HG03378 (cell line): ENCODE measurements around the gene CDC42SE1.

Experiments
- ATAC-seq: cut with Tn5 transposase; IDR thresholded peaks from one replicate; pipeline ENCODE4 v1.9.1; 2021; ENCODE audit warnings: mild to moderate bottlenecking, moderate library complexity; ENCODE audit not compliant: unreplicated experiment

CDC42SE1 gene

DNA sequence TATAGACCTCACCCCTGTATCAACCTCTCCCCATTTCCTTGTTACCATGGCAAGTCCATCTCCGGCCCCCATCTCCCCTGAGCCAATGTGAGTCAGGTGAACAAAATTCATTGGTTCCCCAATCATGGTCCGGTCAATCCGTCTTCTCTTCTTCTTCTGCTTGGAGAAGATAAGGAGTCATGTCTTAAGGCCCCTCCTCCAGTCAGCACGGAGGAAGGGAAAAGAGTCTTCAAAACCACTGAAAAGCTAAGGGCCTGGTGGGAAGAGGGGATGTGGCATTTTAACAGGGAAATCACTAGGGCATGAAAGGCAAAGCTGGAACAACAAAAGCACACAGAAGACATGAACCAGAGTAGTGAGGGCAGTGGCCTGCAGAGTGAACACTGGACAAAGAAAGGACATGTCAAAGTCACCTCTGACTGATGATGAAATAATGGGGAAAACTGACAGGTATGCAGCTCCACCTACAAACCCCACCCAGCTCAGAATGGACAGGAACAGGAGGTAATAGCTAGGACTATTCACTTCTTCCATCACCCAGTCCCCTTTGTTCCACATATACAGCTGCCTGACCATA lies 4.4 kb downstream of the CDC42SE1 start:
- ATAC-seq = no peak

DNA sequence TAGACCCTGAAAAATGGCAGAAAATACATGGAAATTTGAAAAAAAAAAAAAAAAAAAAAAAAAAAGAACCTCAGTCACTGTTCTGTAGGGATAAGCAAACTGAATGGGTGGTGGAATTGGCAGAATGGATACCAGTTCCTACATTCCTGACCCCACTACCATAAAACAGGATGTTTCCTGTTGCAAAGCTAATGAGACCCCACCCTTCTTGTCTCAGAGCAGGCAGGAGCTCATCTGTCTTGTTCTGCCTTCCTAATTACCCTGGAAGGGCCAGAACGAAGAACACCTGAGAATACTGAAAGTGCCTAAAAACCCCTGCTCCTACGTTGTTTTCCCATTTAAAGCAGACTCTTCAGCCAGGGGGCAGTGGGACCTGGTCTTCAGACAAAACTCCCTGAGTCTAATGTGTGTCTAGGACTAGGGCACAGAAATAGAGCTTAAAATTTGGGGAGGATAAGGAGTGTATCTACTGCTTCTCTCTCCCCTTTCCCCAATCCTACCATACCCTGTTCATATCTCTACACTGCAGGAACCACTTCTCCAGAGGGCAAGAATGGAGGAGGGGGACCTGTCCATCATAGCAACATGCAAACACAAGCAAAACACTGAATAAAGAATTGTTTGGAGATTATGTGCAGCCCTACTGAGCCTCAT lies 7.9 kb downstream of the CDC42SE1 start:
- no peak for ATAC-seq

DNA sequence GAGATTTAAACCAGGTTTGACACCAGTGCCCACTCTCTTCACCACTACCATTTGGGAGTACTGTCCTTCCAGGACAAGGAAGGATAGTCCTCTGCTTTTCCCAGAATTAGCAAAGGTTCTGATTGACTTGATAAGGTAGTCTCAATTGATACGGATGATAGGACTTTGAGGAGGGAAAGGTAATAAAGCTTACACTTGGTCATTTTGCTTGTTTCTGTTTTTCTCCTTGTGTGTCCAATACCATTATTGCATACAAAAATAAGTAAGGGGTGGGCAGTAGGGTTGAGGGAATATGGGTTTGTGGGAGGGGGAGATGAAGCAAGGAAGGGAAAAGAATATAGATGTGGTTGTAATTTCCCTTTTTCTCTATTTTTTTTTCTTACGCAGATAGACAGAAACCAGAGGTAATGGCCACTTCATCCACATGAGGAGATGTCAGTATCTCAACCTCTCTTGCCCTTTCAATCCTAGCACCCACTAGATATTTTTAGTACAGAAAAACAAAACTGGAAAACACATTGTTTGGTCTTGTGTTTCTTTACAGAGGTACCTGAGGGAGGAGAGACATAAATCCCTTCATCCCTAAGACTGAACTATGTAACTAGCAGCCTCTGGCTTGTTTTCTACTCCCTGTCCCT lies 9.3 kb downstream of the CDC42SE1 start:
- ATAC-seq = no peak

DNA sequence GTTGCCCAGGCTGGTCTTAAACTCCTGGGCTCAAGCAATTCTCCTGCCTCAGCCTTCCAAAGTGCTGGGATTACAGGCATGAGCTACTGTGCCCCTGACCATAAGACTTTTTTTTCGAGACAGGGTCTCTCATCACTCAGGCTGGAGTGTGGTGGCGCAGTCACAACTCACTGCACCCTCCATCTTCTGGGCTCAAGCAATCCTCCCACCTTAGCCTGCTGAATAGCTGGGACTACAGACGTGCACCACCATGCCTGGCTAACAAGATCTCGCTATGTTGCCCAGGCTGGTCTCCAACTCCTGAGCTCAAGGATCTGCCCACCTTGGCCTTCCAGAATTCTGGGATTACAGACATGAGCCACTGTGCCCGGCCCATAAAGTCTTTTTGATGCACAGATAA lies 10.0 kb downstream of the CDC42SE1 start:
- ATAC-seq = no peak

DNA sequence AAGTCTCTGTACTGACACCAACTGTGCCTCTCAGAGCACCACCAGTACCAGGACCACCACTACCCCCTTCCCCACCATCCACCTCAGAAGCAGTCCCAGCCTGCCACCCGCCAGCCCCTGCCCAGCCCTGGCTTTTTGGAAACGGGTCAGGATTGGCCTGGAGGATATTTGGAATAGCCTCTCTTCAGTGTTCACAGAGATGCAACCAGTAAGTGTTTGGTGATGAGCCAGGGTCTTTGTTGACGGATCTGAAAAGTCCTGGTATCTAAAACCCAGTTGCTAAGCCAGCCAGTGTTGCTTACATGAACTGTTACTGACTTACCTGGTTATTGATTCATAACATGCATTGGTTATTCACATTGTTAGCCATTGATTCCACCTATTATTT lies 10.8 kb downstream of the CDC42SE1 start:
- no peak for ATAC-seq

DNA sequence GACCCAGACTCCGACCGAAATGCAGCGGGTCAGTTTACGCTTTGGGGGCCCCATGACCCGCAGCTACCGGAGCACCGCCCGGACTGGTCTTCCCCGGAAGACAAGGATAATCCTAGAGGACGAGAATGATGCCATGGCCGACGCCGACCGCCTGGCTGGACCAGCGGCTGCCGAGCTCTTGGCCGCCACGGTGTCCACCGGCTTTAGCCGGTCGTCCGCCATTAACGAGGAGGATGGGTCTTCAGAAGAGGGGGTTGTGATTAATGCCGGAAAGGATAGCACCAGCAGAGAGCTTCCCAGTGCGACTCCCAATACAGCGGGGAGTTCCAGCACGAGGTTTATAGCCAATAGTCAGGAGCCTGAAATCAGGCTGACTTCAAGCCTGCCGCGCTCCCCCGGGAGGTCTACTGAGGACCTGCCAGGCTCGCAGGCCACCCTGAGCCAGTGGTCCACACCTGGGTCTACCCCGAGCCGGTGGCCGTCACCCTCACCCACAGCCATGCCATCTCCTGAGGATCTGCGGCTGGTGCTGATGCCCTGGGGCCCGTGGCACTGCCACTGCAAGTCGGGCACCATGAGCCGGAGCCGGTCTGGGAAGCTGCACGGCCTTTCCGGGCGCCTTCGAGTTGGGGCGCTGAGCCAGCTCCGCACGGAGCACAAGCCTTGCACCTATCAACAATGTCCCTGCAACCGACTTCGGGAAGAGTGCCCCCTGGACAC lies 11.3 kb downstream of the CDC42SE1 start:
- ATAC-seq = peak; percentile 53

DNA sequence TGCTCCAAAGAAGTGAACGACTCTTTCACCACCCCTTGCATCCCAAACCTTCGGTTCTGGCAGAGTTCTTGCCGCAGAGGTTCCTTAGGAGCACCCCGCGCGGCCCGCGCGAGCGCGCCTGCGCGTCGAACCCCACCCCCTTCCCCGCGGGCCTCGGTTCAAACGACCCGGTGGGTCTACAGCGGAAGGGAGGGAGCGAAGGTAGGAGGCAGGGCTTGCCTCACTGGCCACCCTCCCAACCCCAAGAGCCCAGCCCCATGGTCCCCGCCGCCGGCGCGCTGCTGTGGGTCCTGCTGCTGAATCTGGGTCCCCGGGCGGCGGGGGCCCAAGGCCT lies 11.9 kb downstream of the CDC42SE1 start, which contains the start of gene C1orf56:
Gene C1orf56 (plus strand): TSS at position 161 of the 334 bp plus-strand sequence. CDS start 97 bp downstream, at position 258.
- ATAC-seq = peak; percentile 26

DNA sequence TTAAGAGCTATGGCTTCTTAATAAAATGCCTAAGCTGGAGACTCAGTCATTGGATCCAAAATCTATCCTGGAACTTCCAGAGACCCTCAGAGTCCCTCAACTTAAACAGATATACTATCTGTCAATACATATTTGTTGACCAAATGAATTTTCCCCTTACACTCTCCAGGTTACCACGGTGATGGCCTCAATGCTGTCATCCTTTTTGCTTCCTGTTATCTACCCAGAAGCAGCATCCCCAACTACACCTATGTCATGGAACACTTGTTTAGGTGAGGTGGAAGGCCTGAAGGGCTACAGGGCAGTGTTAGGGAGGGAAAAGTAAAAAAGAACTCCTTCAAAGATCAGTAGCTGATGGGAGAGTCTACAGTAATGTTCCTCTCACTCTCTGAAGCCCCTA lies 16.3 kb downstream of the CDC42SE1 start:
- no peak for ATAC-seq

DNA sequence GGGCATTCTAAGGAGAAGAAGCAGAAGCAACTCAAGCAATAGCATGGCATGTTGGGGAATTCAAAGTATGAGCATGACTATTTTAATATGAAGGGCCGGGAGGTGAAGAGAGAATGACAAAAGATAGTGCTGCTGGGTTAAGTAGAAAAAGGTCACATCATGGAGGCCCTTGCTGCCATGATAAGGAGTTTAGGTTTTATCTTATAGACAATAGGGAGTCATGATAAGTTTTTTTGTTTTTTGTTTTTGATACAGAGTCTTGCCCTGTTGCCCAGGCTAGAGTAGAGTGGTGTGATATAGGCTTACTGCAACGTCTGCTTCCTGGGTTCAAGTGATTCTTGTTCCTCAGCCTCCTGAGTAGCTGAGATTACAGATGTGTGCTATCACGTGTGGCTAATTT lies 19.9 kb downstream of the CDC42SE1 start:
- ATAC-seq = no peak

DNA sequence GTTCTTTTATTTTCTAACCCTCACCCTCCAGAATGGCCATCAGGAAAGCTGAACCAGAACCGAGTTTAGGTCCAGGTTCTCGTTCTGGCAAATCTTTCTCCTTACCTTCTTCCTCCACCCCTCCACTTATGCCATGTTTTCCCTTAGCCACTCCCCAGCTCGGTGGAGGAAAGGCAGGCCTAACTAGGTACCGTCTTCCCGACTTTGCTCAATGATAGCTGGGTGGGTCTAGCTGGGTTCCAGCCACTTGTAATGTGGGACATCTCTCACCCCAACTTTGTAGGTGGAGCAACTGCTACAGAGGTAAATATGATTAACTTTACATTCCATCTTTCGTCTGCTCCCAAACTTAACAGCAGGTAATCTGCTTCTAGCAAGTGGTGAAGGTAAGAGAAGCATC lies 22.4 kb downstream of the CDC42SE1 start:
- ATAC-seq = no peak

DNA sequence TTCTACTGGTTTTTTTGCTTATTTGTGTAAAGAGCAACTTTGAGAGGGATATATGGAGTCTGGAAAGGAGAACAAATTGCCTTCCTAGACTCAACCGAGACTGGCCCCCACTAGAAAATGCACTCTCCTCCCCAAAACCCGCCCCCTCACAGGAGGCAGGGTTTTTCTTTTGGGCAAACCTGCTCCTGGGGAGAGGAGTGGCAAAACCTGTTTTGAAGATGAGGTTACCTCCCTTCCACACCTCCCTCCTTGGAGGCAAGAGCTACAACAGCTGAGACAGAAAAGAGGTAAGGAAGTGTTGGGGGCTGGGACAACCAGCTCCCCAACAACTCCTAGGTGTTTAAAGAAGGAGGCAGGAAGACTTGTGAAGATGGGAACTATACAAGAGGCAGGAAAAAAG lies 23.1 kb downstream of the CDC42SE1 start, which contains the start of gene BNIPL:
Gene BNIPL (plus strand): TSS at position 231 of the 400 bp plus-strand sequence. CDS start 140 bp downstream, at position 371.
- no peak for ATAC-seq

DNA sequence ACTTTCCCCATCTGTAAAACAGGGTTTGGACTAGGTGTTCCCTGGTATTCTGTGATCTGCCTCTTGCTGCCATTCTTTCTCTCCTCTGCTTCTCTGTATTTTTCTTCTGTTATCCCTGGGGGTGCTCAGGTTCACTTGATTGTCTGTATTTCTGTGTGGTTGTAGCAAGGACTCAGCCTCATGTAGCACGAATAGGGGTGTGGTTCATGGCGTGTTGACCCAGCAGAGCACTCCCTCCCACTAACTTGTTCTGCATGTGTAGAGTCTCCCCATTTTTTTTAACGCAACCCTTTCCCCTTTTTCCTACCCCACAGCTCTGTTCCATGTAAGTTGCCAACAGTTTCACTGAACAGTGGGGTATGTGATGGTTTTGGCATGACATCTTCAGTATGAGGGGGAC lies 24.3 kb downstream of the CDC42SE1 start:
- ATAC-seq = no peak

DNA sequence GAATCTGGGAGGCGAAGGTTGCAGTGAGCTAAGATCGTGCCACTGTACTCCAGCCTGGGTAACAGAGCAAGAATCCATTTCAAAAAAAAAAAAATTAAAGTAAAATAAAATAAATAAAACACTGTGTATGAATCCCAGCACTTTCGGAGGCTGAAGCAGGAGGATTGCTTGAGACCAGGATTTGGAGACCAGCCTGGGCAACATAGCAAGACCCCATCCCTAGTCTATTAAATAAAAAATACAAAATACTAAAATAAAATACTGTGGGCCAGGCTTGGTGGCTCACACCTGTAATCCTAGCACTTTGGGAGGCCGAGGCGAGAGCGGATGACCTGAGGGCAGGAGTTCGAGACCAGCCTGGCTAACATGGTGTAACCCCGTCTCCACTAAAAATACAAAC lies 27.3 kb downstream of the CDC42SE1 start:
- no peak for ATAC-seq

DNA sequence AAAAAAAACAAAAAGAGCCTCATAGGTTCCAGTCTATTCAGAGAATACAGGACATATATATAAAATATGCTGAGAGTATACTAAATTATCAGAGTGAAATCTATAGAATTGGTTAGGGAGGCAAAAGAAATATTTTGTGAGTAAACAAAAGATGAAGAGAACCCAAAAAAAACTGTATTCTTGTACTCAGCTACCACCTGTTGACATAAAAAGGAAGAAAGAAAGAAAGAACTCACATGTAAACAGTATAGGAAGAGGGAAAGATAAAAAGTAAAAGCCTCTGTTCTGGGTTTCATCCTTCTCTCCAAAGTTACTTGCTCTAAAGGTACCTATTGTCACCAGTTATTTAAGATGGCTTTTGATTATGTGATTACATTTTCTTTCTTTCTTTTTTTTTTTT lies 33.0 kb downstream of the CDC42SE1 start:
- no peak for ATAC-seq

DNA sequence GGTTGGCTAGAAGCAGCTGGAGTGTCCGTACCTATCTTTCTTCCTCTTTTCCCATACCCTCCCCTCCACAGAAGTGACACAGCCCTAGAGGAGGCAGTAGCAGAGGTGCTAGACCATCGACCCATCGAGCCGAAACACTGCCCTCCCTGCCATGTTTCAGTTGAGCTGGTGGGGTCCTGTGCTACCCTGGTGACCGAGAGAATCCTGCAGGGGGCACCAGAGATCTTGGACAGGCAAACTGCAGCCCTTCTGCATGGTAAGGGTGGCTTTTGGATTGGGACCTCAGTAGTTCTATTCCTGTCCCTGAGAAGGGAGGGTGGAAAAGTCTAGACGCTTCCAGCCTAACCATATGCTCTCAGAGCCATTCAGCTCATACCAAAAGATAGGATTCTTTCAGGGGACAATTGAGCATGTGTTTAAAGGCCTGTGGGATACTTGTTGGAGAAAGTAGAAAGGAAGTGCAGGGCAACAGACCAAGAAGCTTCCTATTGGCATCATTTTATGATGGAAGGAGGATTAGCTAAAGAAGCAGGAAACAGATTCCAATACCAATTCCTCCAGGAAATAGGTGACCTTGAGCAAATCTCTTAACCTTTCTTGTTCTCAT lies 34.8 kb downstream of the CDC42SE1 start:
- no peak for ATAC-seq

DNA sequence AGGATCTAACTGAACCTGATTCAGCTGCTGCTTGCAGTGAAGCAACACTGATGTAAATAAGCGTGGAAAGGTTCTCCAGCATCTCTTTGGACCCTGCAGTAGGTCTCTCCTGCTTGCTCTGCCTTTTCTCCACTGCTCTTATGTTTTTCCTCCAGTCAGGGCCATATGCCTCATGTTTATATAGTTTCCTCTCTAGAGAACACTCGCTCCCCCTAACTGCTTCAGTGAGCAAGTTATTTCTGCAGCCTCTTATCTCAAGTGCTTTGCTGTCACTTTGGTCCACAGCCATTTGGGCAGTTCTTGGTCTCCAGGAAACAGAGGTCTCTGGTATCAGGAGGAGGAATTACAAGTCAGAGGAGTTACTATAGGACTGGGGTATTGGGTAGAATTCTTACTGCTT lies 45.9 kb downstream of the CDC42SE1 start:
- ATAC-seq = no peak

DNA sequence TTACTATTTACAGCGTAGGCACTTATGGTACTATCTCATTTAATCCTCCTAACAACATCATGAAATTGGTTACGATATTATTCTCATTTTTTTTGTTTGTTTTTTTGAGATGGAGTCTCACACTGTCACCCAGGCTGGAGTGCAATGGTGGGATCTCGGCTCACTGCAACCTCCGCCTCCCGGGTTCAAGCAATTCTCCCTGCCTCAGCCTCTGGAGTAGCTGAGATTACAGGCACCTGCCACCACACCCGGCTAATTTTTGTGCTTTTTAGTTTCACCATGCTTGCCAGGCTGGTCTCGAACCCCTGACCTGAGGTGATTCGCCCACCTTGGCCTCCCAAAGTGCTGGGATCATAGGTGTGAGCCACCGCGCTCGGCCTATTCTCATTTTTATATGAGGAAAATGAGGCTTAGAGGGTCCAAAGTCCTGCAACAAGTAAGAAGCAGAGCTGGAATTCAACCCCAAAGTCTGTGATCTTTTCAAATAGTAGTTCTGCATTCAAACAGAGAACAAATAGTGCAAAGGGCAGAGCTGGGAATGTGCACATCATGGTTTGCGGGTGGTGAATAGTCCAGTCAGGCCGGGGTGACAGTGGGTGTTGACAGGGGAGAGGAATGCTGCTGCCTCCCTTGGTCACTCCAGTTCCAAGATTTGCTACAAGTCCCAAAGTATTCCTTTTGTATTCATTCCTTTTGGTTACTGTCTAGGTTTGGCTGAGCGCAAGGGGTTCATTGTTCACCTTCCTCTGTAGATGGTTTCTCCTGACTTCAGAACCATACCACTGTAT lies 46.5 kb downstream of the CDC42SE1 start:
- no peak for ATAC-seq

DNA sequence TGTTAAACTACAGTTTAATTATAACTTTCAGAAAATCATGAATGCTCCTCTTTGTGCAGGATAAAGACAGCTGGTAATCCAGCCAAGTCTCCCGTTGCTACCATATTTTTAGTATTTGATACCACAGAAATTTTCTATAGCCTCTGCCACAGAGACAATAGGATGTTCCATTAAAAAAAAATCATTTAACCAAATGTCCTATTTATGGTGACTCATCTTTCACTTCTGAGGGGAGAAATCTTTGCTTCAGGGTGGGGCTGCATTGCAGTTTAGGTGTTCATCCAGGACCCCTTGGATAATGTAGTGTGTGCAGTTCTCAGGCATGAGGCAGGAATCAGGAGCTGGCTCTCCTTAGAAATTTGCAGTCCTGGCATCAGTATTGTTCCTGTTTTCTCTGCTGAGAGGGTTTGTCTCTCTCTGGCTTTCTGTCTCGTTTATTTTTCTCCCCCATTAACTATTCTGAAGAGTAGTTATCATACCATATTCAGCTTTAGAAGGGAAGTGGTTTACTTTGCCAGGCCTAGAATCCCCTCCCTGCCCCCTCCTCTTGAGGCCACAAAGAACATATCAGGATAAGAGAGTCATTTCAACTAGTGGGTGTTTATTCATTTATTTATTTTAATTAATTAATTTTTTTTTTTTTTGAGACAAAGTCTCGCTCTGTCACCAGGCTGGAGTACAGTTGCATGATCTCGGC lies 48.1 kb downstream of the CDC42SE1 start:
- ATAC-seq = no peak

DNA sequence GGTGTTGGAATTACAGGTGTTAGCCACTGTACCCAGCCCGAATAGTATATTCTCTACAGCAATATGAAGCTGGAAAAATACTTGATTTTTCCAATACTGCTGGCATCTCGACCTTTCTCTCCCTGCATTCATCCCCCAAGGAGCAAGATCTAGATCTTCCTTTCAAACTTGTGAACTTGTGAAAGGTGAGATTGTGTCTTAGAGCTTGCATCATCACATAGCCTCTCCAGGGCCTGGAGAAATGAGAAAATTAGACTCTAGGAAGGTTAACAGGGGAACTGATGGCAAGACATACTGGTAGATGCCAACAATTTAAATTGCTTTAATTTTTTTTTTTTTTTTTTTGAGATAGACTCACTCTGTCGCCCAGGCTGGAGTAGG lies 49.1 kb downstream of the CDC42SE1 start:
- ATAC-seq = no peak
